Mucosa of gallbladder (tissue), 1 donor: ENCODE measurements around the gene SKAP1. TPM values are rescaled to one million over a fixed set of nuclear protein-coding genes. Genes with fewer than 3 reads are reported as not detected.
"Not testable (repeated sequence)": the region's sequence is repeated elsewhere in the genome, so short reads cannot be mapped to it uniquely, and the experiment has no call there.

Source experiments
- DNase-seq: peaks from one replicate; pipeline ENCODE4 v3.0.0-alpha.2; 2020; ENCODE audit warnings: low spot score
- total RNA-seq: library from RNA; stranded (reverse); gene quantifications from one replicate; pipeline ENCODE4 v1.2.1, GENCODE V29; 2021
- donor health status: DM: no; HTN: no; CAD: no.

The SKAP1 gene
- total RNA-seq, 1 donor from 2014 or later = 5.4 TPM

DNA sequence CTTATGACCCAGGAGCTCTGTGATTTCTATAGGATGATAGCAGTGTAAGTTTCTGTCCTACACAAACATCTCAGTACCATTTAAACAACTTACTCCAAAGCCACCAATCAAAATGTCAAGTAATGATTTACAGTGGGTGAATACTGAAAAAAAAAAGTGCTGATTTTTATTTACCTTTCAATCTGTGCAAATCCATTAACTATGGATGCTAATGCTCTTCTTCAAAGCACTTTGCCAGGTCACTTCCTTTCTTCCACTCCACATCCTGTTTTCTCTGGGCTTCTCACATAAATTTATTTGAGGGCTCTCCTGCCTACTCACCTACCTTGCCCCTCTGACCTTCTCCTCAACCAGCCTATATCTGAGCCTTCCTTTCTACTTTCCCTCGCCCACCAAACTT lies 101.6 kb downstream of the SKAP1 start:
- no peak for DNase-seq

- no peak for DNase-seq
Measured at GRCh38 chr17:48326310-48326709, 103.7 kb downstream of the SKAP1 start.

DNA sequence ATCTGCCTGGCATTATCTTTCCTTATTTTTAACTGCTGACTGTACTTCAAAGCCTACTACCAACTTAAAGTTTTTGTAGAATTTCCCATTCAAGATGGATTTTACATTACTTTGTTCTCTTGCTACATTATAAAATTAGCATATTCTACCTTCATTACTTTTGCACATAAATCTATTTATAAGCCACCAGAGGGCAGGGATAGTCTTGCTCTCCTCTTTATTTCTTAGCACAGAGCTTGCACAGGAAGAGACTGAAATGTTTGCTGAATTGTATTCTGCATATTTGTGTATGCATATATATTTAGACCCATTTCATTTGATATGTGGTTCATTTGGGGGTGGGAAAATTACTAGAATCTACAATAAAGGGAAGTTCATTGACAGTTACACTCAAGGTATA lies 108.0 kb downstream of the SKAP1 start:
- DNase-seq = no peak

GRCh38 chr17:48317732-48318131 lies 112.3 kb downstream of the SKAP1 start:
- no peak for DNase-seq

- no peak for DNase-seq
Measured at GRCh38 chr17:48314716-48315115, 115.3 kb downstream of the SKAP1 start.

GRCh38 chr17:48313096-48313755 lies 116.8 kb downstream of the SKAP1 start:
- DNase-seq = no peak

- no peak for DNase-seq
Measured at GRCh38 chr17:48311324-48311723, 118.7 kb downstream of the SKAP1 start.

DNA sequence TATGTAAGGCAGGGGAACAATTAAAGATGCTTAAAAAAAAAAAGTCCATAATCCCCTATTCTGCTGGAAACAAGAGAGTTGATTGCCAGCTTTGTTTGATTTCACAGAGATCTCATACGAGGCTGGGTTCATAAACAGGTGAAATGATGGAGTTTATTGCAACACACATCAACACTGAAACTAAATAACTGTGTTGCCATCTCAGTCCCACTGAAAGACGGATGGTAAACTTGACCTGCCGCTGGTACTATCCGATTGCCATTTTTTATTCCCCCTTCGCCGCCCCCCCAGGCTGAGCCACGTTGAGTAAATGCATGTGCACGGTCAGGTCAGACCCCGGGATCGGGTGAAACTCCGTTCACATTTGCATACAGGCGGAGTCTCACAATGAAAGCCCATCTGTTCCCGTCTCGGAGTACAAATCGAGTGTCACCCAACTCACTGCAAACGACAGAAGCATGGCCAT lies 119.2 kb downstream of the SKAP1 start:
- DNase-seq = no peak

GRCh38 chr17:48308581-48308980 lies 121.4 kb downstream of the SKAP1 start:
- no peak for DNase-seq

DNA sequence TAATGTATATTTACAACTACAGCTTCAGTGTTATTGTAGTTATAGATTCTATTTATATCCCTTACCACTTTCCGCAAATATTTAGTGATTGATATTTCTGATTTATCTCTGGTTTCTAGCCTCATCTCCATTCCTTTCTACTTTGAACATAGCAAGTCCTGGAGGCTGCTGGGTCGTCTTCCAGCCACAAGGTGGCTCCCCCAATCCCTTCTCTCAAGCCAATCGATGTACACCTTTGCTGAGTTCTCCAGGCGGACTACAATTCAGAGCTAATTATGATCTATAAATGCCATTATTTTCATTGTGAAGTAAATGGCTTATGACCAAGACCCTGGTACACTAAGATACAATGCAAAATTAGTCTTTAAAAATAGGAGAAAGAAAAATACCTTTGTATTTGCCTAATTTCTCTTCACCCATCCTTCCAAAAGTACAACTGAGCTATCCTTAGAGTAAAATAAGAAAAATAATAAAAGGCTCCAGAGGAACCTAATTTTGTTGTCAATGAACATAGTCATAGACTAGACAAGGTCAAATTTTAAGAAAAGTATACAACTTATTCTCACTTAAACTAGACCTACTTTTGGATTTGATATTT lies 122.1 kb downstream of the SKAP1 start:
- DNase-seq = peak; percentile 60

- DNase-seq = no peak
Measured at GRCh38 chr17:48307255-48307654, 122.8 kb downstream of the SKAP1 start.

GRCh38 chr17:48301002-48301401 lies 129.0 kb downstream of the SKAP1 start:
- no peak for DNase-seq

GRCh38 chr17:48299760-48300159 lies 130.3 kb downstream of the SKAP1 start:
- no peak for DNase-seq

GRCh38 chr17:48297825-48298224 lies 132.2 kb downstream of the SKAP1 start:
- DNase-seq = no peak

DNA sequence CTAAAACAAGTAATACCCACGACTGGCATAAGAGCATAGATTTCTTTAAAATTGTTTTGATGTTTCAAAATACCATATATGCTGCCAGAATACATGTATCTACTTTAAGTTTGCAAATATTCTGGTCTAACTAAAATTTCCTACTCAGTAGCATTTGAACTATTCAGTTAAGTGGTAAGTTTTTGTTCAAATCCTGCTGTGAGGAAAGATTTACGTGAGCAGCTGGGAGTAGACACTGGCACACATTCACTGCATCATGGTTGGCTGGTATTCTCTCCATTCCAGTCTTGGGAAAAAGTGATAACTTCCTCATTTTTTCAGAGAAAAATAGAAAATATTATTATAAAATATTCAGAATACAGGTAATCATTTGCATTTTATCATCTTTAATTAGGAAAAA lies 133.6 kb downstream of the SKAP1 start:
- DNase-seq = no peak

DNA sequence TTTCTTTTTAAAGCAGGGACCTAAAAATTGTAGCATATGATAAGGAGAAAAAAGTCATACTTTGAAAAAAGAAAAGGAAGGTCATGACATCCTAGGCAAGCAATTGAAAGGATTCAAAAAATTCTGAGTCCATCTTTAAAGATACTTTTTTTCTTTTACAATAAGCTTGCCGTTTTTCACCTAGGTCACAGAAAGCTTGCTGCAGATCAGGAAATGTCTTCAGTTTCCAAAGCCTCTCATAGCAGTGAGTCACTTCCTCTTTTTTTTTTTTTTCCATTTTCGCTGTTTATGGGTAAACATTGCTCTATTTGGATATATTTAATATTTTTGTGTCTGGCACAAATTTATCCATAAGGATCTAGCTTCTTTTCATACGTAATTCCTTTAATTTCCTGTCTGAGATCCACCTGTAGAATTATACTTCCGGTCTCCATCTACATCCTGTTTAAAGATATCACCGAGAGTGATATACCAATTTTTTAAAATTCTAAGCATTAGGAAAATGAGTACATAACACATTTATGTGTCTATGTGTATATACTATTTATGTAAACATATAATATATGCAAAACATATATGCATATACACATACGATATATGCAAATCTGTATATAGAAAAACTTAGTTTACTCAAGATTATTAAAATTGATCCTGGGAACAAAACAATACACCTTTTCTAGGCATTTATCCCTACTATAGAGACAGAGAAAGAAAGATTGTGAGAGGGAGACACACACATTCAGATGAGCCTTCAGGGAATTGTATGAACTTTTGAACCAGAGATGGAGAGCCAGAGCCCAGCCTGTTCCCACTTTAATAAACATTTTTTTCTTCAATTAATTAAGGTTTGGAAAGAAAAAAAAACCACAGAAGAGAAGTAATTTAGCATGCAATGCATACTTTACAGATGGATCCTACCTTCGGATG lies 134.4 kb downstream of the SKAP1 start:
- DNase-seq = no peak

DNA sequence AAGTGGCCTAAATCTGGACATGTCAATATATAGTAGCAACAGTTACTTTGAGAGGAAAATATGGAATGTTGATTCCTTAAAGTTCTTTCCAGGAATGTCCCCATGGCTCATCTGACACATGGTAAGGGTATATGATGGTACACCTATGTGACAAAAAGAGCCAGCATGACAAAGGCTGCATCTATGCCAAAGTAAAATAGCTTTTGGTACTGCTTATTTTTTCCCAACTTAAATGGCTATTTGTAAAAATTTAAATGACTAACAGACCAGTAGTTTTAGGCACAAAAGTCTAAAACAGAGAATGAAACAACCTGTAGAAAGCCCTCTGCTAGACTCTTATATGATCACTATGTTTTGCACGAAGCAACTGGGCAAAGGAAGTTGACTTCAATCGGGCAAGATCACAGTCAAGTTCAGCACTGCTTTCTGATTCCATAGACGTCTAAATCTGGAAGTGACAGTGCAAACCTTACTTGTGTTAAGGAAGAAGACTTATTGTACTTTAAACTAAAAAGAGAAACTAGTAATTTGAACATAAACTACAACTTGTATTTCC lies 135.1 kb downstream of the SKAP1 start:
- no peak for DNase-seq

GRCh38 chr17:48294020-48294805 lies 135.8 kb downstream of the SKAP1 start:
- peak; percentile 24 for DNase-seq

GRCh38 chr17:48293319-48294019 lies 136.5 kb downstream of the SKAP1 start:
- no peak for DNase-seq

GRCh38 chr17:48290378-48290777 lies 139.6 kb downstream of the SKAP1 start:
- DNase-seq = no peak

GRCh38 chr17:48286917-48287316 lies 143.1 kb downstream of the SKAP1 start:
- not testable (repeated sequence) for DNase-seq
